NCI-H2081 treated with DMSO at 0.1 percent for 48 hours (cell line): ENCODE results near the gene ASAP2.

Source experiments
- DNase-seq: peaks from one replicate; lab custom pipeline; 2025; lab: John Stamatoyannopoulos, UW

The ASAP2 gene

DNA sequence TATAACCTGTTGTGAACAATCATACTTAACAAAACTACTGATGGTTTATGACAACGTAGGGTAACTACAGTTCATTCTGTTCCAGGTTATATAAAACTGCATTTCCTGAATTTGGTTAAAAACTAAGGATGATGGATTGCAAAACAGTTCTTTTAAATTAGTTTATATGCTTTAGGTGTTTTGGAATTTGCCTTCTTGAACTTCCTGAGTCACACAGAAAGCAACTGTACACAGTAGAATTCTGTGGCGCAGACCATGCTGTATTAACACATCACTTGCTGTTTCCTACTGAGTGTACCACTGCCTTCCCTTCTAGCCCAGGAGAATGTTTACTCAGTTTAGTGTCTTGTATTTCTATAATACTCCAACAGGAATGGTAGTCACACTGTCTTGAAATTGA is 197.3 kb downstream of the ASAP2 start:
- no peak for DNase-seq

DNA sequence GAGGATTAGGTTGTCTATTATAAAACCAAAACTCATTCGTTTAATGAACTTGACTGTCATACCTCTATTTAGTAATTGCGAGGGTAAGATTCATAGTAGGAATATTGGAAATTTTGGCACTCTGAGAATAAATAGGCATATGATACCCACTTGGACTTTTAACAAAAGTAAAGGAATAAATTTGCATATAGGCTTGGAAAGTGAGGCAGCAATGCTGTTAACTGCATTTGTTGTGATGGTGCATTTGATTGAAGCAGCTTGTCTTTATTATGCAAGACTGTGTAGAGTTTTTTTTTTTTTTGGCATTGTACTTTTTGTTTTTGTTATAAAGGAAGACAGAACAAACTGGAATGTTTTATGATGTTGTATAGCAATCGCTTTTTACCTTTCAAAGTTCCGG is 197.8 kb downstream of the ASAP2 start:
- no peak for DNase-seq

DNA sequence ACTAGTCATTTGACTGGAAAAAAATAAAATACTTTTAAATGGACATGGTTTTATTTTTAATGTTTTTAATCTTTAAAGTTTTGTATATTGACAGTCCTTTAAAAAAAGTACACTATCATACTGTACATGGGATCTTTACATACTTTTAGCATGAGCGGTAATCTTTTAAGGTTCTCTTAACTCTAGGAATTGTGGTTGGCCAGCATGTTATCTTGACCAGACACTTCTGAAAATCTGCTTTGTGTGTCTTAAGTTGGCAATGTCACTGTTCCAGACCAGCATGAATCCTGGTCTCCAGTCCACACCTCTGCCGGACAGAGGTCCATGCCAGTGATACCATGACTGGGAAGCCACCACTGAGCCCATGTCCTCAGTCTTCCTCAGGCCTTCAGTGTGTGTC is 199.0 kb downstream of the ASAP2 start:
- DNase-seq, result no peak

DNA sequence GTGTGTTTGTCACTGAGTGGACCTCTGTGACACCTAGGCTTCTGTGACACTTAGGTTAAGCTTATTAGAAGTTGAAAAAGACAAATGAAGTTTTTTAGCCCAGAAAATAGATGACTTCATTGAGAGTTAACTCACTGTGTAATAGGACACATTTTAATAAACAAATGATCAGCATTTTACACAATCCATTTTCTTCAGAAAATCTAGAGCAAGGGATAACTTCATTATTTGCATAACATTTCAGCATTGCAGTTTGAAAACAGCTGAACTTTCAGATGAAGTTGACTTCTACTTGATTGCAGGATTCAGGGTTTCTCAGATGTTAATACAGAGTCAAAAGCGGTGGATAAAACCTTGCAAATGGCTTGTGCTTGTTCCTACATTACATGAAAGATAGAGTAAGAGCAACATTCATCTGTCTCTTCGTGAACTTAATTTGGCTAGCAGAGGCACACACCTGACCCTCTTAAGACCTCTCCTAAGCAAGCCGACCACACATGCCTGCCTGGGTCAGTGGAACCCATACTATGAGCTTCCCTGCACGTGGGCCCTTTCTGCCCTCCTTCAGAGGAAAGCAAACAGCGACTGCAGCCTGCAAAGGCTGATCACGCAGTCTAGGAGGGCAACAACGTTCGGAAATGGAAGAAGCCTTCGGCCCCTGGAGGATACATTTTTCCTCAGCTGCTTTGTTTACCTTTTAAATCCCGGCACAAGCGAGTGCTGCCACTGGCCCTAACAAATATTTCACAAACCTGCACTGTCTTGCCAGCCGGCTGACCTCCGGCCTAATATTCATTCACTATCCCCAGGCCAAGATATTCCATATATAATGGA is 200.1 kb downstream of the ASAP2 start:
- DNase-seq, result no peak

DNA sequence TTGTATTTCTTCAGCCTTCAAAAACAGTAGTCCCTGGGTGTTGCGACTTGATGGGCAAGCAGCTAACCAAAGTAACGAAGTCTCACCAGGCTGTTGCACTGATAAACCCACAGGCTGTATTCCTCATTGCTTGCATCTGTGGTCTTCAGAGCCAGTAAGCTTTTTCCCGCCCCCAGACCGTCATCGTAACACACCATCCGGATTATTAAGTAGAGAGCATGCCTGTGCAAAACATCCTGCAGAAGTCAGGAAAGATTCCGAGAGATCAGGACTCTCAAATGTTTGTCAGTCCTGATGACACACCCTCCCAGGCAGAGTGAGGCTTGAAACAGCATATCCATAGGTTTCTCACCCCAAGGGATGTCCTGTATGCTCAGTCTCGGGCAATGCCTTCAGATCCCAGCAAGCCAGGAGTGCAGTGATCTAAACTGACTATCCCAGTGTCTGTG is 200.8 kb downstream of the ASAP2 start:
- DNase-seq, result no peak

DNA sequence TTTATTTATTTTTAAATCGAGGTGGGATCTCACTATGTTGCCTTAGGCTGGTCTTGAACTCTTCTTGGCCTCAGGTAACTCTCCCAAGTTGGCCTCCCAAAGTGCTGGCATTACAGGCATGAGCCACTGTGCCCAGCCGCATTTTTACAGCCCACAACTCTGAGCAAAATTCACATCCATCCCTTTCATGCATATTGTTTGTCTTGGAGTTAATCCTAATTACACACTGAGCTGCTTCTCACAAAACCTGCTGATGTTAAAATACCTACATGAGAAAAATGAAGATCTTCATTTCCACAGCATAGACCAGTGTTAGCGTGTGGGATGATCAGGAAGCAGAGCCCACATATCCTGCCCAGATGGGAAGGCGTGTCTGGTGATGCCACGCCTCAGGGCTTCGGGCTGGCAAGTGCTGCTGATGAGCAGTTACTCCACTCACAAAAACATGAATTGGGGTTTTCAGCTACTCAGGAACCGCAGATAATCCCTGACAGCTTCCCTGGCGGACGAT is 202.1 kb downstream of the ASAP2 start:
- no peak for DNase-seq

DNA sequence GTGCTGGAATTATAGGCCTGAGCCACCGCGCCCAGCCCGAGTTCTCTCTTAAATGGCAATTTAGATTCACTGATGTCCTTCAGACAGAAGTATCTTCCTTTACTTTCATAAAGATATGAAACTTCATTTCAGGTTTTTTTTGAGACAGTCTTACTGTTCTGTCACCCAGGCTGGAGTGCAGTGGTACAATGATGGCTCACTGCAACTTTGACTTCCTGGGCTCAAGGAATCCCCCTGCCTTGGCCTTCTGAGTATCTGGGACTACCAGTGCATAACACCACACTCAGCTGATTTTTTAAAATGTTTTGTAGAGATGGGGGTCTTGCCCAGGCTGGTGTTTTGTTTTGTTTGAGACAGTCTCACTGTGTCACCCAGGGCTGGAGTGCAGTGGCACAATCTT is 203.5 kb downstream of the ASAP2 start:
- no peak for DNase-seq

DNA sequence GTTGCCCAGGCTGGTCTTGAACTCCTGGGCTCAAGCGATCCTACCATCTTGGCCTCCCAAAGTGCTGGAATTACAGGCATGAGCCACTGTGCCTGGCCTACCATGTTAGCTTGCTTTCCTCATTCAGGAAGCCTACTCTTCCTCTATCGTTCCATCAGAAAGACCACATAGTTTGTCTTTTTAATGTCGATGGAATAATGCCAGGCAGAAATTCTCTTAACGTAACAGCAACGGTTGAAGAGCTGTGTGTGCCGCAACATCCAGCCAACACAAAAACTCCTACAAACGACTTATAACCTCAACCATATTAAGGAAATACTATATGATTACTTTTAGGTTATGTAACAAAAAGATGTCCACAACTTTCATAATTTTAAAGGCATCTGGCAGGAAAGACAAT is 206.2 kb downstream of the ASAP2 start:
- no peak for DNase-seq

DNA sequence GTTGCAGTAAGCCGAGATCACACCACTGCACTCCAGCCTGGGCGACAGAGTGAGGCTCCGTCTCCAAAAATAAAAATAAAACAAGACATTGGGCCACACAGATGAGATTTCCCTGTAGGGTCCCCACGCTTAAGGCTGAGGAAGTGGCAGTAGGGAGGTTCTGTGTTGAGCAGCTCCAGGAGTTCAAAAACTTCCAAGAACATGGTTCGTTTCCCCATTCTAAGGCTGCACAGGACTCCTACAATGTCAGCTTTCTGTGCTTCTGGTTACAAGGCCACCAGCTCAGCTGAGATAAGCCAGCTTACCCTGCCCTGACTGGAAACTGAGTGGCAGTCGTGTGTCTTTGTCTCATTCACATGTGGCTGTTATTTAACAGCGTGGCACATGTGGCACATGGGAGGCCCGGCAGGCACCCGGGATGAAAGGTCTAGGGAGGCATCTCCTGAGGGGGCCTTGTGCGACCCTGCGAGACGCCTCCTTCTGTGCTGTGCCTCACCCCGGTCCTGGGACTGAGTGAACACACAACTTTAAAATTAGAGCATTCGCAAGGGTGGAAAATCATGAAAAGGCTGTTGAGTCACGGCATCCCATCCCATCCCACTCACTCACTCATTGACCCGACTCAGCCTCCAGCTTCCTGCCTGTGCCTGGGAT is 209.0 kb downstream of the ASAP2 start:
- no peak for DNase-seq

DNA sequence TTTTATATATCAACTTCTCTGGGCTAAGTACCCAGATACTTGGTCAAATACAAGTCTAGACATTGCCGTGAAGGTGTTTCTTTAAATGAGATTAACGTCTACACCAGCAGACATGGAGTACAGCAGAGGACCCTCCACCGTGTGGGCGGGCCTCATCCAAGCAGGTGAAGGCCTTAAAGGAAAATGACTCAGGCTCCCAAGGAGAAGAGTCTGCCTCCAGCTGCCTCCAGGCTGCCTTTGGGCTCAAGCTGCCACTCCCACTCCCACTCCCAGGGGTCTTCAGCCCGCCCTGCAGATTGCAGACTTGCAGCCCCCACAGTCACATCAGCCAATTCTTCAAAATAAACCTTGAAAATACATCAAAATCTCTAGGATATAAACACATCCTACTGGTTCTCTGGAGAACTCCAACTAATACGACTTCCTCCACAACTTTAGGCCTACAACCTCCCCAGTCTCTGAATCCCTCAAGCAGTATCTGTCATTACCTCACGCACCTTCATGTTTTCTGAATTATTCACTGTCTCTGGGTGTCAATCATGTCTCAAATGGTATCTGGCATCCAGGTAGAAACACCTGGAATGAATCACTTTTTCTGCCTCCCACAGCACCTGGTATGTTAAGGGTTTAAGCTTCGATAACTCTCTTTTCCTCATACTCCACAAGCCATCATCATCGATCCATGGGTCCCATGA is 209.8 kb downstream of the ASAP2 start:
- DNase-seq, result no peak

DNA sequence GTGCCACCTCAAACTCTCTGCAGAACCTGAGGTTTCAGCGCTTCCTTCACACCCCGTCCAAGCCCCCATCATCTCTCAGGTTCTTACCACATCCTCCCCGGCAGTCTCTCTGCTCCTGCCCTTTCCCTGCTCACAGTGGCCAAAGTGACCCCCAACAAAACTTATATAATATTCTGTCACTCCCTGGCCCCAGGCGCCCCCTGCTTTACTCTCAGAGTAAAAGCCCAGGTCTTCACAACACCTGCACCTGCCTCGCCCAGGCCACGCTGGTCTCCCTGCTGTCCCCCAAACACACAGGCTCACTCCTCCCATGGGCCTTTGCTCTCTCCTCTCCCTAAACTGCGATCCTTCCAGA is 210.3 kb downstream of the ASAP2 start:
- DNase-seq, result no peak

DNA sequence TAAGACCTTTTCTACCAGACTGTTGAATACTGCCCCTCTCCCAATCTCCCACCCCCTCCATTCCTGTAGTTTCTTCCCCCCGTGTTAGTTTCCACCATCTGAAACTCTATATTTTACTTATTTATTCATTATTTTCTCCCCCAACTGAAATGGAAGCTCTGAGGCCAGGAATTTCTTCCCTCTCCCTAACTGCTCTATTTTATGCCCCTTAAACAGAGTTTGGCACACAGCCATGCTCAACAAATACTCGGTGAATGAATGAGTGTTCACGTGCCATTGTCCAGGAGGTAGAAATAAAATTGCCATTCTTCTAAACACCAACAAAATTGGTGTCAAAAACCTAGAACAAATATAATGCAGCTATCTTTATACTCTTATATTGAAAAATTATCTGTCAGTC is 211.1 kb downstream of the ASAP2 start:
- no peak for DNase-seq

DNA sequence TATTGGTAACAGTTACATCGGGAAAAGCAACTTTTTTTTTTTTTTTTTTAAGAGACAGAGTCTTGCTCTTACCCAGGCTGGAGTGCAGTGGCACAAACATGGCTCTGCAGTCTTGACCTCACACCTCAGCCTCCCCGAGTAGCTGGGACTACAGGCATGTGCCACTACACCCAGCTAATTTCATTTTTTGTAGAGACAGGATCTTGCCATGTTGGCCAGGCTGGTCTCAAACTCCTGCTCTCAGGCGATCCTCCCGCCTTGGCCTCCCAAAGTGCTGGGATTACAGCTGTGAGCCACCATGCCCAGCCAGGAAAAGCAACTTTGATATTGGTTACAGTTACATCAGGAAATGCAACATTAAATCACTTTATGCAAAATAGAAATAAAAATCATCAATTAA is 212.1 kb downstream of the ASAP2 start:
- no peak for DNase-seq

DNA sequence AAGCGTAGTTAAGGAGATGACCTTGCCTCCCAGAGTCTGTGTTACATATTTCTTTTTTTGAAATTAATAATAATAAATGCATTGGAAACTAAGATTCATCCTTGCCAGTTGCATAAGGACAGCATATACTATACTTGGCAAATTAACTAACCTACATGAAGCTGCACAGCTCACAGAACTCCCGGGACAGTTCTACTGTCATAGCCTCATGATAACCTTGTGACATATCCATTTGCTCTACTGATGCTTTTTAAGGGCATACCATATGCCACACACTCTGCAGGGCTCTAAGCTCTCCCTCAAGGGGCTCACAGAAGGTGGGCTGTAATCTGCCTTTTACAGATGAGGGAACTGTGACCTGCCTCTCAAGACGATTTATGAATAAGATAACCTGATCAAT is 212.9 kb downstream of the ASAP2 start:
- no peak for DNase-seq

DNA sequence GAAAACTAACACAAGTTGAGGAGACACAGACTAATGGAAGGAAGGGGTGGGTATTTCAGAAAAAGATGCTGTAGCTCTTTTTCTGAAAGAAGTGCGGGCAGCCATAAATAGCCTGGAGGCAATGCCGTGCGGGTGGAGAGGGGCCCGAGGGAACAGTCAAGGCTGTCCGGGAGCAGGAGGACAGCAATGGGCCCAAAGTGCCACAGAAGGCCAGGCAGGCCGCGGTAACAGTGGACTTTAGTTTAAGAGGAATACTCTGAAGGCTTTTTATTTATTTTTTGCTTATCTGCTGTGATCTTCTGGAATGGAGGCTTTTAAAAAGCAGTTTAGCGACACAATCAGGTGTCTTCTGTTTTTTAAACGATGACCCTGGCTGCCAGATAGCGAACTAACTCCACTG is 213.9 kb downstream of the ASAP2 start:
- no peak for DNase-seq

DNA sequence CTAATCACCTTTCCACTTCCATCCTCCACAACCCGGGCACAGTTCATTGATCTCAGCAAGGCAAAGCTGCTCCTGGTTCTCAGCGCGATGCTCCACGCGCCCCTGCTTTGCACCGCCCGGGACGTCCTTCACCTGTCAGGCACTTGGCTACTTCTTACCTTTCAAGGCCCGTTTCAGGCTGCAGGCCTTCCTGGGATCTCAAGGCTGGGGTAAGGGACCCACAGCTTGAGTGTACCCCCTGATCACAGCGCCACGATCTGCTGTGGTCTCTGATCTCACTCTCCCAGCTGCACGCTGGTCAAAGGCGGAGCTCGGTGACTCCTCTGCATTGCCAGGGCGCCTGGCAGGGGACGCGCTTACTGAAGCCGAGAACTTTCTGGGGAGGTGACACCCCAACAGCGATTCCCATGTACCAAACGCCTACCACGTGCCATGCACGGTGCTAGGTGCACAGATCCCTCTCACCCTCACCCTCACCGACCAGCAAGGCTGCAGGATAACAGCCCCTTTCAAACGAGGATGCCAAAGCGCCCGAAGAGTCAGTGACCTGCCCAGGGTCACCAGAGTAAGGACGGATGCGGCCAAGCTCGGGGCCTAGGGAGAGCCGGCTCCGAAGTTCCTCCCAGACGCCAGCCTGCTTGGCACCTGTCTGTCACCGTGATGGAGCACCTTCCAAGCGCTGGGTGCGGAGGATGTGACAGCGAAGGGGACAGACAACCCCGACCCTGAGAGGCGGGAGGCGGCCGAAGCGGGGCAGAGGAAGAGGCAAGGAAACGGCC is 215.9 kb downstream of the ASAP2 start:
- no peak for DNase-seq

DNA sequence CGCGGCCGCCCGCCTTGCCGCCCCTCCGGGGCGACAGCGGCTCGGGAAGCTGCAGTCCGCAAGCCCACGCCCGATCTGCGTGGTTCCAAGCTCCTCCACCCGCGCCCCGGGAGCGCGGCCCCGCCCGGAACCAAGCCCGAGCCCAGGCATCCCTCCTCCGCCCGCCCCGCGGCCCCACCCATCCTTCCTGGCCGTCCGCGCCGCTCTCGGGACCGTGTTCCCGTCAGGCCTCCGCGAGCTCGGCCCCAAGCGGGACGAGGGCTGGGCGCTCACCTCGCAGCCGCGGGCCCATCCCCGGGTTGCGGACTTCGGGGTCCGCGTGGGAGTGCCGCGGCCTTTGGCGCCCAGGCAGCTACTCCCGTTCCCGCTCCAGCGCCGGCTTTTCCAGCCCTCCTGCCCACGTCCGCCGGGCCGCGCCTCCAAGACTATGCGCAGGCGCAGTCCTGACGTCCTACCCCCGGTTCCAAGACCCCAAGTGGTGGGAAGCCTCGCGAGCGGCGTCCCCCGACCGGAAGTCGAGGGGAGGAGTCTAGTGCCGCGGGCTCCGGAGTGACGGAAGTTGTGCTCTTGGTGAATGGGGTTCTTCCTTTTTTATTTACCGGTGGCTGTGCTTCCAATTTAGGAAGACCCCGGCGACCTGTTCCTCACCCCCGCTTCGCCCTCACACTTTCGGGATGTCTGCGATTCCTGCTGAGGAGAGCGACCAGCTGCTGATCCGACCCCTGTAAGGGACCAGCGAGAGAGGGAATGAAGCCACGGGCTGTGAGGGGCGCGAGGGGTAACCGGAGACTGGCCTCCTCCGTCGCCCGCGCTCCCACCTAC is 216.7 kb downstream of the ASAP2 start, which contains the start of the genes CPSF3 and ITGB1BP1:
Gene CPSF3 (plus strand): TSS at position 555 of the 822 bp plus-strand sequence. CDS start 120 bp downstream, at position 675.
Gene ITGB1BP1 (minus strand): TSS at position 429 of the 822 bp plus-strand sequence. CDS start 4,831 bp downstream, outside the sequence.
- peak; percentile 91 for DNase-seq

DNA sequence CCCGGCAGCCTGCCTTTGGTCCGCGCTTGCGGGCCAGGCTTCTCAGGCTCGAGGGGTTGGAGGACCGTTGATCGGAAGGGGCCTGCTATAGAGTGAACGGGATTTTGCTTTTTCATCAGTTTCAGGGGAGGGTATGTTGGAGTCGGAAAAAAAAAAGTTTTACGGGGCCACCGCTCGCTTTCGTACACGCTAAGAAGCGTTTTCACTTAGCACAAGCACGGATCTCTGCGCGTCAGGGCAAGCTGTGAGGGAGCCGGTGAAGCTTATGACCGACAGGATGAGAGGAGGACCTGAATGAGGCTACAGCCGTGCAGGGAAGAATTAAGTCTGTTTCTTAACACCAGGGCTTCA is 217.3 kb downstream of the ASAP2 start:
- DNase-seq, result no peak

DNA sequence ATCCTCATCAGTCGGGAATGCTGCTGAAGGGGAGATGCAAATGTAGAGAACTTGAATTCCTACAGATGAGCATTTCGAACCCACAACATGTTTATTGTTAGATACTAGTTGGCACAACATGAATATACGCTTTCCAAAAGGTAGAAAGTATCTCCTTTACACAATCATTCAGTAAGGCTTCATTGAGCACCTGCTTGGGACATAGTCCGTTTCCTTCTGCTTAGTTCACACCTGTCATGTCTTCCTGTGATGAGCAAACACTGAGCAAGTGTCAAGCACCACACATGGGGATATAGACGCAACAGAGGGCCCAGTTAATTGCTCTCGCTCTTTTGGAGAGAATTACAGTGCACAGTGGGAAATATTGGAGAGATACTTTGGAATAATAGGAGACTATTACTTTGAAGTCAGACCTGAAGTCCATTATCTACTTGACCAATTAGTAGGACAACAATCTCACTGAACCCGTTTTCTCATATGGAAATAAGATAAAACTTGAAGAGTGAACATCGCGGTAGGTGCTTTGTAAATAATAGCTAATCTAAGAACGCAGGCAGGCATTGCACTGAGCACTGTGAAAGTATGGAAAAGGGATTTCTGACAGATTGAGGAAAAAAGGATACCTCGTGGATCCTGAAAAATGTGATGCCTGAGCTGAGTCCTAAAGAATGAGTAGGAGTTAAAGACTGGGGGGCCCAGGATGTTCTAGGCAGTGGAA is 218.0 kb downstream of the ASAP2 start:
- no peak for DNase-seq

DNA sequence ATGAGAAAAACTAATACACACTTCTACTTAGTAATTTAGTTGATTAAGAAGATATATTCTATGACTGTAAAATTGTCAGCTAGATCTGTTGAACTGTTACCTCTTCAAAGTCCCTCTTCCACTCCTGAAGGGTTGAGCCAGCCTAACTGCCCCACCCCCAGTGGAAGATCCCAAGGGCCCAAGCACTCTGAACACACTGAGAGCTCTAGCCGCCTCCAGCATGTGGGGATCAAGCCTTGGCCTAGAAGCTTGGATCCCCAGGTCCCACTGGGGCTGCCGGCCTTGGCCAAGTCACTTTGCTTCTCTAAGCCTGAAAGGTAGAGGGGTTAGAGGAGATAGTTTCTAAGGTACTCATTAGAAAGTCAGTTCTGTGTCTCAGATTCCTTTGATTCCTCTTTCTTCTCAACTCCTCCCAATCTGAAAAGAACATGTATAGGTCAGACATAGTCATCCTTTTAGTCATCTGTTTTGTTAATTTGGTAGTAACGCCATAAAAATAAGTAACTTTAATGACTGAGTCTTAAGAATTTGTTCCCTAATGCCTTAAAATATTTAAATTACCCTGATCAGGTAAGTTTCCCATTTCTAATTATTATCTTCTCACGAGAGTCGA is 222.5 kb downstream of the ASAP2 start:
- no peak for DNase-seq
